Measurements from ENCODE around the gene PRR15.
A peak's percentile ranks its signal among the peaks of the same experiment; 100 is the strongest.

Gene PRR15

DNA sequence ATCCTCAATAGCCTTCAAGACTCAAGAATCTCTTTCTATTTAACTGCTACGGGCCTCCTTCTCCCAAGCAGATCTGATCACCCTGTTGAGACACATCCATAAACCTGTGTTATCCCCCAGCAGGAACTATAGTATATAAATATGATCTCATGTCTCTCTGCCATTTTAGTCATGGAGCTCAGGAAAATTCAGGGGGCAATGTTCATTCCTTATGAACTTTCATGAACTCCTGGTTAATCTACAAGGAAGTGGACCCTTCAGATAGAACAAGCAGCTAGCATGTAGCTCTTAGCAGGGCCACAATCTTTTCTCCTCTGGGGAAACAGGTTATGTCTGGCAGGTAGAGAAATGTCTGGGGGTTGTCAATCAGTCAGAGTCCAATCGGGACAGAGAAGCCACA is 8.9 kb downstream of the PRR15 start:
- no peak for DNase-seq

DNA sequence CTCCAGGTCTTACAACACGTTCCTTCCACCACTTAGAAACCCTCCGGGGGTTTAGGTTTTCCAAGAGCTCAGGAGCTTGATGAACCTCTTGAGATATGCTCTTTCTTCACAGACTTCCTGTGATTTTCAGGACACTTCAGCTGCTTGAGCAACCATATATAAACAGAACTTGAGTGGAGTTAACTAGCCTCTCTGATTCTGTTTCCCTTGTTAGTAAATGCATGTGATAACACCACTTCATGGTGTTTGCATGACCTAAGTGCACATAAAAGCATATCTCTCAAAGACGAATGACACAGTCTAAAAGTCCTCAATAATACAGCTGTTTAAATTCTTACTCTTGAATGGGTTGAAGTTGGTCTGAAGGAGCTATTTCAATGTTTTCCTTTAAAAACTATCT is 9.9 kb downstream of the PRR15 start:
- DNase-seq, result no peak

DNA sequence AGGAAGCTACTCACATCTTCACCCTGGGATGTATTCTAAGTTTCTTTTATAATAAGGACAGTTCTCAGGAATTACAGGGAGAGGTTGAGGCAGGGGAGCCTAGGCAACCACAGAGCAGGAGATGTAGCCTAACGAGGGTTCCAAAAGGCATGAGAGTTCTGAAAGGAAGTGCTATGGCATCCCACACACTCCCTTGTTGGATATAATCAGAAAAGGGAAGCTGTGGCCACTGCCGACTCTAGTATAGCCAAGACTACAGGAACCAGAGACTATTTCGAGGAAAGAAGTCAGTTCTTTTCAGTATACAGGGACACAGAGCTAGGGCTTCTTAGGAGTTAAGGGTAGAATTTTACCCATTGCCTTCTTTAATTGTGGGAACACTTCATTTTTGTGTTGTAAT is 11.0 kb downstream of the PRR15 start:
- DNase-seq, result peak; percentile 69

DNA sequence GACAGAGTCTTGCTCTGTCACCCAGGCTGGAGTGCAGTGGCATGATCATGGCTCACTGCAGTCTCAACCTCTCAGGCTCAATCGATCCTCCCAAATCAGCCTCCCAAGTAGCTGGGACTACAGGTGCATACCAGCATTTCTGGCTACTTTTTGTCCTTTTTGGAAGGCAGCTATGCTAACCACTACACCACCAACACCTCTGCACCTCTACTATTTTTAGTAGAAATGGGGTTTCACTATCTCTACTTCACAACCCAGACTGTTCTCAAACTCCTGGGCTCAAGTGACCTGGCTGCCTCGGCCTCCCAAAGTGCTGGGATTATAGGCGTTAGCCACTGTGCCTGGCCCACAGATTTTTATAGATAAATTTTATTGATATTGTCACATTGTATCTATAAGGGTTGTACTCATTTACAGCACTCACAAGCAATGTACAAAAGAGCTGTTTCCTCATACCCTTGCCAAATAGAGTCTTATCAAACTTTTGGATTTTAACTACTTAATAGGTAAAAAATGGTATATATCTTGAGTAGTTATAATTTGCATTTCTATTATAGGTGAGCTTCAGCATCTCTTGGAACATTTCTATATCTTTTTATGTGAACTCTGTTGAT is 23.7 kb downstream of the PRR15 start:
- no peak for DNase-seq

DNA sequence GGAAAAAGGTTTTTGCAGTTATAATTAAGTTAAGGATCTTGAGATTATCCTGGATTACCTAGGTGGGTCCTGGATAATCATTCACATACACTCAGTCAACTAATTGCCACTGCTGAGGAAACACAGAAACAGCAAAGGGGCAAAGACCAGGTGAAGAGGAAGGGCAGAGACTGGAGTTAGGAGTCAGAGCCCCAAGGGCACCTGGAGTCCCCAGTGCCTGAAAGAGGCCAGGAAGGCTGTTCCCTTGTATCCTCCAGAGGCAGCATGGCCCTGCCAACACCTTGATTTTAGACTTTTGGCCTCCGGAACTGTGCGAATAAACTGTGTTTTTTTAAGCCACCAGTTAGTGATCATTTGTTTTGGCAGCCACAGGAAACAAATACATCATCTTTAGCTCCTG is 24.6 kb downstream of the PRR15 start:
- DNase-seq, result no peak

DNA sequence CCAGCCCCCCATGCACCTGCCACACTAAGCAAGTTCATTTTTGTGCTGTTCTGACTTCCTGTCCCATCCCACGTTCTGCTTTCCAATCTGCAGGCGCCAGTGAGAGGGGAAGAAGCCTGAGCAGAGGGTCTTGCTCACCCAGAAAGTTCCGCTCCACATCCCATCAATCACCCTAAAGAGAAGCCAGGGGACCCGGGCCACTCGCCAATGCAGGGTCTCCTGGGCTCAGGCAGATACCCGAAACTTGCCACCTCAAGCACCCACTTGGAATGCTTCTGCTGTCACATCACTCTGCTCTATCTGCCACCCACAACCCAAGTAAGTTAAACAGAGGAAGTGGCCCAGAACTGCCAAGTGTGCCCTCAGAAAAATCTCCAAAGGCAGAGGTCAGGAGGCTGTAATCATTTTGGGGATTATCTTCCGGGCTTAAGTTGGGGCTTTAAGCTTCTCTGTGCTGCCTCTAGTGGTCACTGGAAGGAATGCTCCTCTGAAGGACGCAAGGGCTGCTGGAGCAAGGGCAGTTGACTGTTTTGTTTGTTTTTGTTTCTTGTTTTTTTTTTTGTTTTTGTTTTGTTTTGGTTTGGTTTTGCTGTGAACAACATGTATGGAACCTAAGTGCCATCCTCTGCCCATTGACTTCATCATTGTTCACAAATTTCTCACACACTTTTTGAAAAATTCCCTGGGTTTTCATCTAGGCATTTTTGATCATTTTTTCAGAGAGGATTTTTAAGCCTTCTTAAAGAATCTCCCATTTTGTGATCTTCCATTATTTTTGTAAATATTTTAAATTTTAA is 25.5 kb downstream of the PRR15 start:
- peak; percentile 64 for DNase-seq

DNA sequence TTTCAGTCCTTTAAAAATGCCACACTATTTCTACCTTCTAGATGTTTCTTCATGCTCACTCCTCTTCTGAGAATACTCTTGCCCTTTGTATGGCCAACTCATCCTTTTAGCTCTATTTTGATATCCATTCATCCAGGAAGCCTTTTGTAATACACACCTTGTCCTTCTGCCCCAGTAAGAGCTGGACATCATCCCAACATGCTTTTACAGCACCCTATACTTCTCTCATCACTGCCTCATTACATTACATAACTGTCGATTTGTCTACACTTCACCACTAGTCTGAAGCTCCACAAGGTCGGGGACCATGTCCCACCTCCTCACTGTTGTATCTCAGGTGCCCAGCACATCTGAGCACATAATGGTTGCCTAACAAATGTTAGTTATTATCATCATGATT is 29.2 kb downstream of the PRR15 start:
- DNase-seq, result no peak

DNA sequence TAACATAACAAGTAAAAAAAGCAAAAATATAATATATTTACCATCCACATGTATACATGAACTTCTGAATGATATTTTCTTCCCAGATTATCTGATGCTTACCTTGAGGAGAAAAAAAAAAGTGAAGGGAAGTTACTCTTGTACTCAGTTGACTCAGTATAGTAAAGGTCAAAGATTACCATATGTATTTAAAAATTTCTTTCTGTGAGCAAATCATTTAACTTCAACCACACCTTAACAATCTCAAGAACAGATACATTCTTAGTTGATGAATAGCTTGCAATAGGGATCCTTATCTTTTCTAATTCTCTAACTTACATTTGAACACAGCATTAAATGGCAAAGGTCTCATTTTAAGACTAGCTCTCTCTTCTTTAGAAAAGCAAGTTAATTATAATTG is 29.8 kb downstream of the PRR15 start:
- no peak for DNase-seq

DNA sequence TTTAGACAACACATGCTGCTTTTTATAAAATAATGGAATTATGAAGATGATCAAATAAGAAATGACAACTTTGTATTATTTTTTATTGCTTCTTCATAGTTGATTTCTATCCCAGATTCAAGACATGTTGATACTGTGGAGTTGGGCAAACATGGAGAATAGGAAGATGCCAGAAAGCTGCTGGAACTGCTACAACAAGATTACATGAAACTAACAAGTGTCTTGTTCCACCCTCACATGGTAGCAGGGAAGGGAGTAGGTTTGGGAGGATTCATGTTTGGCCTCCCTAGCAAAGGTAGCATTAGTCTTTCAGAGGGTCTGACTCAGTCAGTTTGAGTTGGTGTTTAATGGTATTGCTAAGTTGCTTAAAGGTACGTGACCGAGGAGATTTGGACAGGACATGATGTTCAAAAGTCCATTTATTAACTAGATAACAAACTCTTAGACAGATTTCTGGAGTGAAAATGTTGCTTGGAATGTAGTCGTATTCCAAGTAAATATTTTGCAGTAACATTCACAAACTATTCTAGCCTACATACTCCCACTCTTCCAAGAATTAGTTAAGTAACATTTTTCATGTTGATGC is 33.1 kb downstream of the PRR15 start:
- DNase-seq, result no peak

DNA sequence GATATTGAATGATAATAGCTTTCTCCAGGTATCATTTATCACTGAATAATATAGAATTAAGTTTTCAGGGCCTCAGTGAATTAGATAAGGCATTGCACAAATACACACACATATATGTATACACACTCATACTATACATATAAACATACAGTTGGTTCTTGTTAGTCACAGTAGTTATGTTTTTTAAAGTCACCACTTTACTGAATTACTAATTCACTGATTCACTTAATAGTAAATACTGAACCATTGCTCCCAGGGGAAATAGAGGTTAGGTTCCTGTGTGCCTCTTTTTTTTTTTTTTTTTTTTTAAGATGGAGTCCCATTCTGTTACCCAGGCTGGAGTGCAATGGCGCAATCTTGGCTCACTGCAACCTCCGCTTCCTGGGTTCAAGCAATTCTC is 33.6 kb downstream of the PRR15 start:
- no peak for DNase-seq

DNA sequence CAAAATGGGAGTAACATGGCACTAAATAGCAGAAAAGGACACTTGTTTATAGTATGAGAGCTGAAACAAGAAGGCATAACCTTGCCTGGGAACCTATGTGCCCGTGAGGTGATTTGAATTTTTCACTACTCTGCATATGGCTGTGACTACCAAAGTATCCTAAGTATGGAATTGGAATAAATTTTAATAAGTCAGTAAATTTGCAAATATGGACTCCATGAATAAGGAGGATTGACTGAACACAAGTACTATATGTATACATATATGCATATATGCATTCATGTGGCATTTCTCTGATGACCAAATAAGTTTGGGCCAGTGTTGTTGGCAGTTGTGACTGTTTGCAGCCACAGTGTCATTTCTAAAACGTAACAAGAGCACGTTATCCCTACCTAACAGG is 34.5 kb downstream of the PRR15 start:
- no peak for DNase-seq

DNA sequence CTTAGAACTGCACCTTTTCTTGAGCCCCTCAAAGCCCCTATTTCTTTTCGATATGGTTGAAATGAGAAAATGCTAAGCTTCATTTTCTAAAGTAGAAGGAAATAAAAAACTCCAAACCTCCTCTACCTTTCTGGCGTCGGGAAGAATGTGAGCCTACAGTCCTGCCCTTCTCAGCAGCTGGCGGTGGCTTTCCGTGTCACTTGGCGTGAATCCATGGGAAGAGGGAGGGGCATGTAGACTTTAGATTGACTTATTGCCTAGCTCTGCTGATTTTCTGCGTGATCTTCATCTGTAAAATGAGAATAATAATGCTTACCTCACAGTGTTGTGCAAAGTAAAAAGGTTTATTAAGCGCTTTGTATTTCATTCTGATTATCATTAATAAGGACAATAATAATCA is 35.0 kb downstream of the PRR15 start:
- no peak for DNase-seq

DNA sequence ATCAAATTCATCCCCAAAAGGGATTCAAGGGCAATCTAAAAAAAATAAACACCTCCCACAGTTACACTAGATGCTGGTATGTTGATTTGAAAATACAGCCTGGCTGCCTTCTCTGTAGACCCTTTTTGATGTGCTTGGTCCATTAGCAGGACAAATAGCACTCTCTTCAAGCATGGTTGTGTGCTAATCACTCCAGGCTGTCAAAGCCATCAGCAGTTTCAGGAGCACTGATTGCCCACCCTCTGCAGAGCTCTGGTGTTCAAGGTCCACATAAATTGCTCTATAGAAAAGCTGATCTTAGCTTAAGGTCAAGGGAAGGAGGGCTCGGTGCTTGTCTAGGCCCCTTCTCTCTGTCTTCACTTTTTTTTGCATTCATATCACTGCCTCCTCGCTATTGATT is 35.4 kb downstream of the PRR15 start:
- DNase-seq, result no peak

DNA sequence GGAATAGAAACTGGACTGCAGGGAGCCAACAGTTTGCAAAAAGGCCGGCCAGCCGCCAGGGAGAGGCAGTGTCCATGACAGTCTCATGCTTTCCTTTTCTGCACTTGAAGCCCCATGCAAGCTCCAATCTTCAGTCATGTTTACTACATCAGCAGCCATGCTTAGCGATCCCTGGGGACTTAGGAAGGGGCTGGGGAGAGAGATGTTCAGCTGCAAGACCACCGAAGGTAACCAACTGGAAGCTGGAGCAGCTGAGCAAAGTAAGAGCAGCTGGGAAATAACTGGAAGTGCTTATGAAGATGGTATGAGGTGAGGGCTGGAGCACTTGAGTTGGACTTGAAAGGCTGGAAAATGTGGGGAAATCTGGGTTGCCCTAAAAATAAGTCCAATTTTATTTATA is 37.0 kb downstream of the PRR15 start:
- no peak for DNase-seq

DNA sequence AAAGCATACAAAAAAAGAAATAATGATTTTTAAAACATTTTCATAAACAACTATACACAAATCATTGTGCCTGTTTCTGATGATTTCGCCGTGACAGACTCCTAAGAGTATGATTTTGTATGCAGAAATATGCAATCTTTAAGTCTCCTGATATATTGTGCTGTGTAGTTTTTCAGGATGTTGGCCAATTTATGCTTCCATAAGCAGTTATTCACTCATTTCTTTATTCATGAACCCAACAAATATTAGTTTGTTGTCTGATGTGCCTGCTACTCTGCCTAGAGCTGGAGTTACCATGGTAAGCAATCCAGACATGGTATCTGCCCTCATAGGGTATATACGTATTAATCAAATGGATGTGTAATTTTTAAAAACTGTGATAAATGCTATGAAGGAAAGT is 40.4 kb downstream of the PRR15 start:
- DNase-seq, result no peak

DNA sequence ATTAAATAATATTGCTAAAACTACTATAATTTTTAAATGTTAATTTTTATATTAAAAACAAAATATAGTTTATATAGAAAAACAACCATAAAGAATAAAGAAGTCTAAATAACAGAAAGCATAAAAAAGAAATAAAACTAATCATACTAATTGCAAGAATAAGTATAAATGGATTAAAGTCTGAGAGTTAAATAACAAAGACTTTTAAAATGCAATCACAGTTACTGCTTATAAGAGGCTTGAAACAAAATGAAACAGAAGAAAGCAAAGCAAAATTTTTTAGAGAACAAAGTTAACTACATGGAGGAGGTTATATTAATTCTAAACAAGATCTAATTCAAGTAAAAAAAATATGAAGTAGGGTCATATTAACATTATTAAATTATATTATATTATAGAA is 41.1 kb downstream of the PRR15 start:
- DNase-seq, result no peak

DNA sequence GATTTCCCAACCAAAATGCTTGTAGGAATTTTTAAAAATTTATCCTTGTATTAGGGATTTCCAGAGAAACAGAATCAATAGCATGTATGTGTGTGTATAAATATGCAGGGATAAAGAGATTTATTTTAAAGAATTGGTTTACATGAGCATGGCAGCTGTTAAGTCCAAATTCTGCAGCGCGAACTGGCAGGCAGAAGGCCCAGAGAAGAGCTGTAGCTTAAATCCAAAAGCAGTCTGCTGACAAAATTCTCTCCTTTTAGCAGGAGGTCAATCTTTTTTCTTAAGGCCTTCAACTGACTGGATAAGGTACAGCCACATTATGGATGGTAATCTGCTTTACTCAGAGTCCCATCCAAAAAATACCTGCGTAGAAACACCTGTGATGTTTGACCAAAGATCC is 42.0 kb downstream of the PRR15 start:
- no peak for DNase-seq

DNA sequence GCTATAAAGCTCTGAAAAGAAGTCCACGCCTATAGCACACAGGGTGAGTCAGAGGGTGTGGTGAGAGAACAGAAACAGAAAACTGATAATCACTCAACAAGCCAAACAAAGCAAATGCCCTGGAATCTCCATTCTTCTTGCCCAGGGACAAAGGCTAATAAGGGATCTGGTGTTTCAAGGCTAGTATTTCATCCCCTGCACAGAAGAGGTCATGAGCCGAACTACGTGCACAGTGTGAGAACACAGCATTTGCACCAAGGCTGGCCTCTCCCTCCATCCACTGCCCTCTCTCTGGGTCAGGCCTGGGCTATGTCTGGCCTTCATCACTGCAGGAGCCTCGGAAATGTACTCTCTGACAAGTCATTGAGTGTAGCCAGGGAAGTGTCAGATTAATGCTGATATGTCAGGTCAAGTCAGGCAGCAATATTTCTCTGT is 42.7 kb downstream of the PRR15 start:
- no peak for DNase-seq

DNA sequence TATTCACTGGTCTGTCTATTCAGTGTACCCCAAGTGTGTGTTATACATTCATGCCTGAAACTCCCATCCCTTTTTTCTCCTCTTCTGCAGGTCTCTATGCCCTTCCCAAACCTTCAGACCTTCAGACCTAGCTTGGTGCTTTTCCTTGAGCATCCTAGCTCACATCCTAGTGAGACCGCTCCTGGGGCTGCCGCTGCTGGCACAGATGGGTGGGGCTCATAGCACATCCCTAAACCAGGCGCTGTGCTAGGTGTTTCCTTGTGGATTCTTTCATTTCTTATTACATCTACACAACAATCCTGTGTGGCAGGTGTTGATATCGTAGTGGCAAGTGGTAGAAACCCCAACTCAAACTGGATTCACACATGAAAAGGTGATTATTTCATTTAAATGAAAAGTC is 43.2 kb downstream of the PRR15 start:
- no peak for DNase-seq

DNA sequence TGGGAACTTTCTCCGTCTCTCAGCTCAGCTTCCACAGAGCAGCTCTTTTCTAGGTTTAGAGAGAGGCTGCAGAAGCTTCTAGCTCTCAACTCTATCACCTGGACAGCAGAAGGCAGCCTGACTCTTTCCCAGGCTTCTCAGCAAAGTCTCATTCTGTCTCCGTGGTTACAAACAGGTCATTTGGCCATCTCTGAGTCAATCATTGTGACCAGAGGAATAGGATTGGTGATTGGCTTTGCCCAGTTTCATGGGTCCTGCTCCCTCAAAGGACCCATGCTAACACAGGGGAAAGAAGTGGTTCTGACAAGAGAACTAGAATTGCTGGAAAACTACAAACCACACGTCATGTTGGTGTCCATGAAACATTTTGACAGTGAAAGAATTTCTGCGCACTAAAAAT is 43.6 kb downstream of the PRR15 start:
- no peak for DNase-seq

DNA sequence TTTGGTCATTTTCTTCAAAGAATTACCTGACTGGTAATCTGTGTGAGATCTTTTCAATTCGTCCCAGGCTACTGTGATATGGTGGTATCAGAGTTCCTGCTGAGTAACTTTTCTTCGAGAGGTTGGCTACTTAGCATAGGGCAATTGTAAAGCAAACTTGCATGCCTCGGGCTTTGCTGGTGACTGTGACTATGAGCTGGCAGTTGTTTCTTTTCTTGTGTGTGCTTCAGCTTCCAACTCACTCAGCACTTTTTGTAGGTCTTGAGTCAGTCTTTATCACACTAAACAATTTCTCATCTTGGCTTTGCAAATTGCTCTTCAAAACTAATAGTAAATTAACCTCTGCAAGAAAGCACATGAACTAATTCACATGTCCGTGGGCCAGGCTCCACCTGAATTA is 44.3 kb downstream of the PRR15 start:
- no peak for DNase-seq

DNA sequence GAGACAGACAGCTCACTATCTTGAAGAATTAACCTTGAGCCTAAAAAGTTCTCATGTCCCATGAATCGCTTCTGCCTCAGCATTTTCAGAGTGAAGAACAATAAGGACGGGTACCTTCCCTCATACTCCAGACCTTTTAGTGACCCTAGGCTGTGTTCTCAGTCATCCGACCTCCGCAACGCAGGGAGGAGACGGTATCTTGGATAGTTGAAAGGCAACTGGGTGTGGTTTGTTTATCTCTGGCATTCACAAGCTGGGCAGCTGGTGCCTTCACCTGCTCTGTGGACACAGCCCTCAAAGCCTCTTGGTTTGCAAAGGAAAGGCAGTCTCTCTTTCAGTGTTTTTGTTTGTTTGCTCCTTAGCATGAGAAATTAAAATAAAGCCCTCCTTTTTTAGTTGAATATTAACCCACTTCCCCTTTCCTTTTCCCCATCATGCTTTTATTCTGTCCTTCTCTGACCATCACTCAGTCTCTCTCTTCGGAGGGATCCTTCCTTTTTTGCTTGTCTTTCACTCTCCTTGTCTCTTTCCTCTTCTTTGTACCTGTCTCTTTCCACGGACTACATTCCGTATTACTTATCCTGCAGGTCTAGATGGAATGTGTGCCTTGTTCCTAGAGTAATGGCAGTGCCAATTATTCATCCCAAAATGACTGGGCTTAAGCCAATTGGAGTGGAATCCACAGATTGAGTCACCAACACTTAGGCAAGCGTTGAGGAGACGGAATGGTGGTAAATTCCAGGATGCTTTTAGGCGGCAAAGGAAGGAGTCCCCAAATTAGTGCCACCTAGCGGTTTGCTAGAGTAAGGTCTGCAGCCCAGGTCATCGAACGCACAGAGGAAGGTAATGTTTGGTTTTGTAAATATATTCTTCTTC is 45.8 kb downstream of the PRR15 start:
- DNase-seq, result no peak

DNA sequence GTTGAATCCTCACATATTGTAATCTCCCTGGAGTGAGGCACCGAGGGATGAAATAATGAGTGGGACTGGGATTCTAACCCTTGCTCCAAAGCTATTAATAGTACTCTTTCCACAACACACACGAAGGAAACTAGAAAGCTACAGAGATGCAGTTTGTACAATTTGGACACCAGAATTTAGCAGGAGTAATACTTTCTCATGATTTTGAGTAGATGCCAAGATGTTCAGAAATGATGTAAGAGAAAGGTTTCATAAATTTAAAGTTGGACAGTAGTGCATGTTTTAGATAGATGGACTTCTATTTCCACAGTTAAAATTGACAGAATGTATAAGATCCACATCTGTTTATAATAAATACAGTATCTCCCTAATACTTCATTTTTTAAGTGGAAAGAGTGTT is 46.5 kb downstream of the PRR15 start:
- DNase-seq, result no peak

Data from MV-4-11 (cell line).